HEK293 (cell line): ENCODE results near the gene DOK3.

Experiments
- CTCF ChIA-PET: fragments of 350-600 bp; formaldehyde crosslinking; extraction: SDS; loops from one replicate; lab custom pipeline; 2021; ENCODE audit warnings: antibody characterized with exemption; lab: Yijun Ruan, JAX
- POLR2A ChIA-PET: fragments of 300-600 bp; formaldehyde crosslinking; extraction: SDS; loops from one replicate; lab custom pipeline; 2020; ENCODE audit warnings: antibody characterized with exemption, inconsistent platforms; lab: Yijun Ruan, JAX
- H3K27ac ChIP-seq: fragments of 200-500 bp; sonication (Bioruptor generic); 2 replicates; pipeline ENCODE4 v1.5.1; 2014; ENCODE audit warnings: low read depth, low read length, control low read depth, inconsistent platforms; ENCODE audit errors: extremely low read depth
- H3K36me3 ChIP-seq, 2 experiments: fragments of 200-500 bp in 1 of 2; sonication (Bioruptor generic) in 1 of 2; 1 replicate in 1 of 2; 2 replicates in 1 of 2; pipeline ENCODE4 v1.5.1; 2014 to 2017; ENCODE audit warnings: inconsistent platforms in 2 of 2, low read length in 2 of 2; ENCODE audit not compliant: control insufficient read depth in 2 of 2, insufficient read depth in 1 of 2
- H3K4me1 ChIP-seq: fragments of 200-500 bp; sonication (Bioruptor generic); 2 replicates; pipeline ENCODE4 v1.5.1; 2014; ENCODE audit warnings: mild to moderate bottlenecking, low read length, inconsistent platforms; ENCODE audit not compliant: control insufficient read depth, insufficient read depth
- H3K4me3 ChIP-seq: 2 replicates; pipeline ENCODE4 v1.5.1; 2011; ENCODE audit warnings: low read depth, mild to moderate bottlenecking, control low read depth, low read length, moderate library complexity
- H3K9me3 ChIP-seq: fragments of 200-500 bp; sonication (Bioruptor generic); 2 replicates; pipeline ENCODE4 v1.5.1; 2014; ENCODE audit warnings: low read depth, low read length, inconsistent platforms; ENCODE audit not compliant: control insufficient read depth, insufficient read depth
- GLIS1 ChIP-seq: fragments of 450-650 bp; formaldehyde crosslinking; IDR thresholded peaks from 2 replicates; pipeline ENCODE4 v1.5.1; 2016; ENCODE audit warnings: missing biosample characterization, missing genetic modification characterization
- KLF8 ChIP-seq: fragments of 450-650 bp; formaldehyde crosslinking; IDR thresholded peaks from 2 replicates; pipeline ENCODE4 v1.5.1; 2016; ENCODE audit warnings: missing biosample characterization, missing genetic modification characterization
- MEIS1 ChIP-seq: sonication (generic); formaldehyde crosslinking; IDR thresholded peaks from 2 replicates; pipeline ENCODE4 v1.8.1; 2022; ENCODE audit warnings: missing genetic modification reagents, mild to moderate bottlenecking, borderline replicate concordance
- PBX3 ChIP-seq: sonication (generic); formaldehyde crosslinking; IDR thresholded peaks from 2 replicates; pipeline ENCODE4 v1.8.1; 2022; ENCODE audit warnings: mild to moderate bottlenecking, moderate library complexity, missing genetic modification reagents
- YY2 ChIP-seq: fragments of 450-650 bp; formaldehyde crosslinking; IDR thresholded peaks from 2 replicates; pipeline ENCODE4 v1.5.1; 2016; ENCODE audit warnings: missing biosample characterization, missing genetic modification characterization
- ZNF138 ChIP-seq: fragments of 450-650 bp; formaldehyde crosslinking; IDR thresholded peaks from 2 replicates; pipeline ENCODE4 v1.5.1; 2016; ENCODE audit warnings: missing biosample characterization, missing genetic modification characterization, borderline replicate concordance
- ZNF221 ChIP-seq: fragments of 450-650 bp; formaldehyde crosslinking; IDR thresholded peaks from 2 replicates; pipeline ENCODE4 v1.5.1; 2017; ENCODE audit warnings: missing biosample characterization, missing genetic modification characterization, borderline replicate concordance
- ZNF518A ChIP-seq: fragments of 450-650 bp; formaldehyde crosslinking; conservative IDR thresholded peaks from 2 replicates; pipeline ENCODE4 v1.5.1; 2016; ENCODE audit warnings: low read depth, missing biosample characterization, missing genetic modification characterization
- ZNF521 ChIP-seq: fragments of 450-650 bp; formaldehyde crosslinking; IDR thresholded peaks from 2 replicates; pipeline ENCODE4 v1.5.1; 2017; ENCODE audit warnings: missing biosample characterization, mild to moderate bottlenecking, missing genetic modification characterization
- ZNF530 ChIP-seq: fragments of 450-650 bp; formaldehyde crosslinking; IDR thresholded peaks from 2 replicates; pipeline ENCODE4 v1.5.1; 2016; ENCODE audit warnings: low read depth, missing biosample characterization, missing genetic modification characterization
- ZNF548 ChIP-seq: fragments of 450-650 bp; formaldehyde crosslinking; IDR thresholded peaks from 2 replicates; pipeline ENCODE4 v1.5.1; 2016; ENCODE audit warnings: missing biosample characterization, missing genetic modification characterization
- ZNF596 ChIP-seq: fragments of 450-650 bp; IDR thresholded peaks from 2 replicates; pipeline ENCODE4 v1.5.0; 2018; ENCODE audit warnings: missing biosample characterization, mild to moderate bottlenecking, missing genetic modification characterization, moderate library complexity
- ZNF792 ChIP-seq: fragments of 450-650 bp; formaldehyde crosslinking; IDR thresholded peaks from 2 replicates; pipeline ENCODE4 v1.5.1; 2016; ENCODE audit warnings: missing biosample characterization, missing genetic modification characterization
- ZNF843 ChIP-seq: fragments of 450-650 bp; formaldehyde crosslinking; IDR thresholded peaks from 2 replicates; pipeline ENCODE4 v1.5.1; 2016; ENCODE audit warnings: missing biosample characterization, missing genetic modification characterization
- ZSCAN18 ChIP-seq: fragments of 450-650 bp; formaldehyde crosslinking; IDR thresholded peaks from 2 replicates; pipeline ENCODE4 v1.5.1; 2016; ENCODE audit warnings: missing biosample characterization, missing genetic modification characterization

Gene DOK3

DNA sequence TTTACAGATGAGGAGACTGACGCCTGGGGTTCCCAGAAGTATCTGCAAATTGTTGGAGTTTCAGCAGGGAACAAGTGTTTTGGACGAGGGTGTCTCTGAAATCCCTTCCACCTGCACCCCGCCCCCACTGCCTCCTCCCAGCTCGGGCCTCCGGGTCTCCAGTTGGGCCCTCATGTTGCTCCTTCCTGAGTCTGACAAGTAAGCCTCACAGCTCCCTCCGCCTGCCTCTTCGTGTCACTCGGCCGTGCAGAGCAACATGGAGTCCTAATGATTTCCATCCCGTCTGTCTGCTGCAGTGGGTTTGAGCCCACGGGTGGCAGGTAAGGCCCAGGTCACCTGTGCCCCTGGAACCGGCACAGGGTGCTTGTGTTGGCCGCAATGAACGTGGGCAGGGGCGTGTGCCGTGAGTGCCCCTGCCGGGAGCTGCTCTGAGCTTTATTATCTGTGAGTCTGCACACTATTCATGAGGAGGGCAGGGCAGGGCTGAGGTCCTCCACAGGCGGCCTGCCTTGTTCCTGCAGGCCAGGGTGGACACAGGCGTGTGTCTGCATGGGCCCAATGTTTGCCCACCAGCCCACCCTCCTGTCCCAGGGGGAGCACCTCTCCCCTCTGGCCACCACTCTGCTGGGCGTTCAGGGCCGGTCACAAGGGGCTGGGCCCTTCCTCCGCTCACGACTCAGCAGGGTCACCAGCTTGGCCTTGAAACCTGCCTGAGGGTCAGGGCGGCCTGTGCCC, 6.1 kb downstream of the DOK3 start (continued):
- TF ChIP-seq ZNF530 (tag by site-specific recombination) (no peak), ZNF138 (tag by site-specific recombination) (no peak), KLF8 (tag by site-specific recombination) (no peak)

- Histone ChIP-seq H3K36me3 (no peaks in the 10 kb centered on the region), H3K4me1 (no peaks in the 10 kb centered on the region; the same call in 1 of the 2 replicates), H3K9me3 (no peaks in the 10 kb centered on the region), H3K27ac (no peak overlapping the region), H3K4me3 (no peak overlapping the region)
- ChIA-PET POLR2A (interaction anchor here (0.8 kb wide), 1 partner anchor 13 kb away, joined by 3 read pairs; no protein-coding TSS in a partner anchor), CTCF (interaction anchor here (0.8 to 5.0 kb wide), 11 partner anchors 12 to 388 kb away, joined by 3 to 54 read pairs (median 6); partner anchors contain the start of genes DDX41 and LMAN2)
- TF ChIP-seq ZNF596 (tag by site-specific recombination) (no peak), PBX3 (no peak), ZNF221 (tag by site-specific recombination) (no peak), ZNF521 (no peak), ZNF518A (tag by site-specific recombination) (no peak), ZNF548 (tag by site-specific recombination) (no peak), ZNF843 (no peak), YY2 (tag by site-specific recombination) (no peak), MEIS1 (CRISPR knock-in tag) (no peak), ZNF792 (tag by site-specific recombination) (no peak), GLIS1 (tag by site-specific recombination) (no peak), ZSCAN18 (tag by site-specific recombination) (no peak)
Observed at GRCh38 chr5:177502886-177503285, 6.7 kb downstream of the DOK3 start.
